ENCODE measurements around the gene ENTPD3. TPM values are rescaled to one million over a fixed set of nuclear protein-coding genes. Genes with fewer than 3 reads are reported as not detected.

ENTPD3 gene
- total RNA-seq, 1 donor from 2014 or later: 0.11 TPM

- no peak for DNase-seq
- Histone ChIP-seq H3K27ac (replicated peaks) (no peak overlapping the region), H3K36me3 (peaks cover 14% of the 10 kb centered on the region), H3K4me3 (no peak overlapping the region), H3K9me3 (replicated peaks) (no peaks in the 10 kb centered on the region), H3K27me3 (ENCODE audit: low read depth) (peaks cover 16% of the 10 kb centered on the region), H3K4me1 (peaks cover 5% of the 10 kb centered on the region)
- TF ChIP-seq CTCF (IDR thresholded peaks at IDR 0.05; ENCODE audit: borderline replicate concordance): no peak
- intact Hi-C loops (cut with micrococcal nuclease): no loop called here
Observed at GRCh38 chr3:40387895-40388254, 891 bp downstream of the ENTPD3 start.

- H3K4me3 ChIP-seq: no peak overlapping the region
- no peak for TF ChIP-seq CTCF (IDR thresholded peaks at IDR 0.05; ENCODE audit: borderline replicate concordance)
- no peak overlapping the region for H3K27ac ChIP-seq (replicated peaks)
- H3K9me3 ChIP-seq (replicated peaks): no peaks in the 10 kb centered on the region
- H3K36me3 ChIP-seq: peaks cover 12% of the 10 kb centered on the region
- H3K27me3 ChIP-seq (ENCODE audit: low read depth): no peaks in the 10 kb centered on the region
- intact Hi-C loops (cut with micrococcal nuclease): no loop called here
- DNase-seq: no peak
- H3K4me1 ChIP-seq: no peaks in the 10 kb centered on the region
Observed at GRCh38 chr3:40396406-40396805, 9.4 kb downstream of the ENTPD3 start.

GRCh38 chr3:40397129-40397528, 10.1 kb downstream of the ENTPD3 start:
- Histone ChIP-seq H3K27ac (replicated peaks) (no peak overlapping the region), H3K27me3 (ENCODE audit: low read depth) (no peaks in the 10 kb centered on the region), H3K4me1 (no peaks in the 10 kb centered on the region), H3K4me3 (no peak overlapping the region), H3K36me3 (peaks cover 5% of the 10 kb centered on the region), H3K9me3 (replicated peaks) (no peaks in the 10 kb centered on the region)
- DNase-seq: no peak
- TF ChIP-seq CTCF (IDR thresholded peaks at IDR 0.05; ENCODE audit: borderline replicate concordance): no peak
- intact Hi-C loops (cut with micrococcal nuclease): no loop called here

GRCh38 chr3:40397912-40398311, 10.9 kb downstream of the ENTPD3 start:
- H3K27ac ChIP-seq (replicated peaks): no peak overlapping the region
- H3K36me3 ChIP-seq: no peaks in the 10 kb centered on the region
- no peaks in the 10 kb centered on the region for H3K27me3 ChIP-seq (ENCODE audit: low read depth)
- H3K9me3 ChIP-seq (replicated peaks): no peaks in the 10 kb centered on the region
- TF ChIP-seq CTCF (IDR thresholded peaks at IDR 0.05; ENCODE audit: borderline replicate concordance): no peak
- no peak overlapping the region for H3K4me3 ChIP-seq
- no peak for DNase-seq
- intact Hi-C loops (cut with micrococcal nuclease): no loop called here
- H3K4me1 ChIP-seq: no peaks in the 10 kb centered on the region

- no peak for DNase-seq
- no peak for TF ChIP-seq CTCF (IDR thresholded peaks at IDR 0.05; ENCODE audit: borderline replicate concordance)
- Histone ChIP-seq H3K4me3 (no peak overlapping the region), H3K27ac (replicated peaks) (no peak overlapping the region), H3K4me1 (no peaks in the 10 kb centered on the region), H3K36me3 (no peaks in the 10 kb centered on the region), H3K27me3 (ENCODE audit: low read depth) (no peaks in the 10 kb centered on the region), H3K9me3 (replicated peaks) (no peaks in the 10 kb centered on the region)
- intact Hi-C loops (cut with micrococcal nuclease): no loop called here
Observed at GRCh38 chr3:40398346-40398745, 11.4 kb downstream of the ENTPD3 start.
